ENCODE data around the gene TBCK.

Gene TBCK

GRCh38 chr4:106315476-106315967, 487 bp downstream of the TBCK start:
- peak; percentile 22 to 65 for DNase-seq (ENCODE audit: low read depth in 2 of 2)
- peak overlapping the region; percentile 90 to 96 for H3K4me3 ChIP-seq (replicated peaks in 1 of 2; ENCODE audit: low read depth in 2 of 2, low read length in 2 of 2)
- no peak for TF ChIP-seq CTCF (IDR thresholded peaks at IDR 0.05; ENCODE audit: low read depth, low read length)

- peak overlapping the region; percentile 90 to 96 for H3K4me3 ChIP-seq (replicated peaks in 1 of 2; ENCODE audit: low read depth in 2 of 2, low read length in 2 of 2)
These were observed 1.0 kb downstream of the TBCK start for GRCh38 chr4:106314960-106315359.

DNA sequence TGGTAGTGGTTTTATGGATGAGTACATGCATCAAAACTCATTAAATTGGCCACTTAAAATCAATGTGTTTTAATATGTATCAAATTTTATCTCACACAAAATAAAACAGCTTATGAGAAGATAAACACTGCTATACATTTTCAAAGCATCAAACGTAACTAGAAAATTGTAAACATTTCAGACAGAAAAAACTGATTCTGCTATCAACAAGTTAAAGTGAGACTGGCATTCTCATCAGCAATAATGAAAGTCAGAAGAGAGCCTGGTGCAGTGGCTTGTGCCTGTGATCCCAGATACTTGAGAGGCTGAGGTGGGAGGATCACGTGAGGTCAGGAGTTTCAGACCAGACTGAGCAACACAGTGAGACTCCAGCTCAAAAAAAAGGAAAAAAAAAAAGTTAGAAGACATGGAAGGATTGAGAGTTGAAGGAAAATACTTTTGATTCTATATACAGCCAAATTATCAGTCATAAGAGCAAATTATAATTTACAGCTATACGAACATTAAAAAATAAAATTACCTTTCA, 2.9 kb downstream of the TBCK start:
- no peak for TF ChIP-seq CTCF (IDR thresholded peaks at IDR 0.05; ENCODE audit: low read depth, low read length)

More at GRCh38 chr4:106314960-106315359, 1.0 kb downstream of the TBCK start:
- DNase-seq (ENCODE audit: low read depth in 2 of 2): no peak
- TF ChIP-seq CTCF (IDR thresholded peaks at IDR 0.05; ENCODE audit: low read depth, low read length): no peak

DNA sequence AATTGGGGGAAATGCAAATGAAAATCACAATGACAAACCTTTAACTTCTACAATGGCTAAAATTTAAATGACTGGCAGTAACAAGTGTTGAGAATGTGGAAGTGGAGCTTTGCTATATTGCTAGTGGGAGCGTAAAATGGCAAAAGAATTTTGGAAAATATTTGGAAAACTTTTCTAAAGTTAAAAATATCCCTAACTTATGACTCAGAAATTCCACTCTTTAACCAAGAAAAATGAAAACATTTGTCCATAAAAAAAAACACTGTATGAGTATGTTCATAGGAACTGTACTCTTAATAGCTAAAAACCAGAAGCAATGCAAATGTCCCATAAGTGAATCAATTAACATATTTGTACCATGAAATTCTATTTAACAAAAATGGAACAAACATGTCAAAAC, 3.6 kb downstream of the TBCK start:
- H3K4me3 ChIP-seq (replicated peaks in 1 of 2; ENCODE audit: low read depth in 2 of 2, low read length in 2 of 2): no peak overlapping the region
- TF ChIP-seq CTCF (IDR thresholded peaks at IDR 0.05; ENCODE audit: low read depth, low read length): no peak
- peak in 1 of 2 donors; percentile 44 for DNase-seq (ENCODE audit: low read depth in 2 of 2)

More for the DNA sequence above, 2.9 kb downstream of the TBCK start:
- H3K4me3 ChIP-seq (replicated peaks in 1 of 2; ENCODE audit: low read depth in 2 of 2, low read length in 2 of 2): no peak overlapping the region
- no peak for DNase-seq (ENCODE audit: low read depth in 2 of 2)

- no peak for TF ChIP-seq CTCF (IDR thresholded peaks at IDR 0.05; ENCODE audit: low read depth, low read length)
- H3K4me3 ChIP-seq (replicated peaks in 1 of 2; ENCODE audit: low read depth in 2 of 2, low read length in 2 of 2): no peak overlapping the region
- no peak for DNase-seq (ENCODE audit: low read depth in 2 of 2)
These were observed 9.4 kb downstream of the TBCK start for GRCh38 chr4:106306561-106306960.

DNA sequence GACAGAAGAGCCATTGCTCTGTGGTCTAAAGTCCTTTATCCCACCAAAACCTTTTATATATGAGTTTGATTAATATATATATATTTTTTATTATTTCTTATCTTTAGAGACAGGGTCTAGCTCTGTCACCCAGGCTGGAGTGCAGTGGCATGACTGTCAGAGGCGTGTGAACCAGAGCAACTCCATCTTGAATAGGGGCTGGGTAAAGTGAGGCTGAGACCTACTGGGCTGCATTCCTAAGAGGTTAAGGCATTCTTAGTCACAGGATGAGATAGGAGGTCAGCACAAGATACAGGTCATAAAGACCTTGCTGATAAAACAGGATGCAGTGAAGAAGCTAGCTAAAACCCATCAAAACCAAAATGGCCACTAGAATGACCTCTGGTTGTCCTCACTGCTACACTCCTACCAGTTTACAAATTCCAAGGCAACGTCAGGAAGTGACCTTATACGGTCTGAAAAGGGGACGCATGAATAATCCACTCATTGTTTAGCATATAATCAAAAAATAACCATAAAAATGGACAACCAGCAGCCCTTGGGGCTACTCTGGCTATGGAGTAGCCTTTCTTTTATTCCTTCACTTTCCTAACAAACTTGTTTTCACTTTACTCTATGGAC, 10.5 kb downstream of the TBCK start:
- TF ChIP-seq CTCF (IDR thresholded peaks at IDR 0.05; ENCODE audit: low read depth, low read length): no peak
- no peak for DNase-seq (ENCODE audit: low read depth in 2 of 2)
- no peak overlapping the region for H3K4me3 ChIP-seq (replicated peaks in 1 of 2; ENCODE audit: low read depth in 2 of 2, low read length in 2 of 2)
